Stimulated activated naive CD8-positive, alpha-beta T cell treated with anti-CD3 and anti-CD28 coated beads, Interleukin-15, Interleukin-2, amounts not matched to agents 100 ng/mL and 50 ng/mL, for 24 hours (primary cell): ENCODE results near the gene SOBP.

ENCODE experiments used
- H3K27ac Mint-ChIP-seq: one replicate; pipeline ENCODE4 v1.8.0; 2021; ENCODE audit warnings: mild to moderate bottlenecking, mixed read lengths
- H3K27me3 Mint-ChIP-seq: one replicate; pipeline ENCODE4 v1.8.0; 2021; ENCODE audit warnings: mixed read lengths
- H3K36me3 Mint-ChIP-seq: one replicate; pipeline ENCODE4 v1.8.0; 2021; ENCODE audit warnings: low read depth, mixed read lengths
- H3K4me1 Mint-ChIP-seq: one replicate; pipeline ENCODE4 v1.8.0; 2021; ENCODE audit warnings: low read depth, mixed read lengths
- H3K4me3 Mint-ChIP-seq: one replicate; pipeline ENCODE4 v1.8.0; 2021; ENCODE audit warnings: mild to moderate bottlenecking, mixed read lengths
- H3K9me3 Mint-ChIP-seq: one replicate; pipeline ENCODE4 v1.8.0; 2021; ENCODE audit warnings: mixed read lengths

SOBP gene

GRCh38 chr6:107567643-107568042, 77.7 kb downstream of the SOBP start:
- Mint-ChIP-seq H3K4me3 (no peak overlapping the region), H3K27me3 (peaks cover 18% of the 10 kb centered on the region), H3K4me1 (no peaks in the 10 kb centered on the region), H3K9me3 (no peaks in the 10 kb centered on the region), H3K36me3 (no peaks in the 10 kb centered on the region), H3K27ac (no peak overlapping the region)

GRCh38 chr6:107569473-107569872, 79.6 kb downstream of the SOBP start:
- Mint-ChIP-seq H3K36me3 (no peaks in the 10 kb centered on the region), H3K4me3 (no peak overlapping the region), H3K27me3 (peaks cover 18% of the 10 kb centered on the region), H3K27ac (no peak overlapping the region), H3K4me1 (no peaks in the 10 kb centered on the region), H3K9me3 (no peaks in the 10 kb centered on the region)

GRCh38 chr6:107571354-107571753, 81.4 kb downstream of the SOBP start:
- Mint-ChIP-seq H3K9me3 (no peaks in the 10 kb centered on the region), H3K27ac (no peak overlapping the region), H3K36me3 (no peaks in the 10 kb centered on the region), H3K4me3 (no peak overlapping the region), H3K27me3 (peaks cover 5% of the 10 kb centered on the region), H3K4me1 (no peaks in the 10 kb centered on the region)

- no peaks in the 10 kb centered on the region for H3K36me3 Mint-ChIP-seq
- H3K4me1 Mint-ChIP-seq, result no peaks in the 10 kb centered on the region
- H3K9me3 Mint-ChIP-seq, result no peaks in the 10 kb centered on the region
- no peak overlapping the region for H3K4me3 Mint-ChIP-seq
- no peak overlapping the region for H3K27ac Mint-ChIP-seq
- peaks cover 3% of the 10 kb centered on the region for H3K27me3 Mint-ChIP-seq
Measured at GRCh38 chr6:107572886-107573285, 83.0 kb downstream of the SOBP start.

- Mint-ChIP-seq H3K36me3 (no peaks in the 10 kb centered on the region), H3K9me3 (no peaks in the 10 kb centered on the region), H3K4me1 (no peaks in the 10 kb centered on the region), H3K27ac (no peak overlapping the region), H3K27me3 (peaks cover 3% of the 10 kb centered on the region), H3K4me3 (no peak overlapping the region)
Measured at GRCh38 chr6:107574856-107575255, 84.9 kb downstream of the SOBP start.

- no peak overlapping the region for H3K4me3 Mint-ChIP-seq
- no peaks in the 10 kb centered on the region for H3K4me1 Mint-ChIP-seq
Measured at GRCh38 chr6:107576852-107577251, 86.9 kb downstream of the SOBP start.

GRCh38 chr6:107578642-107579341, 88.9 kb downstream of the SOBP start:
- no peaks in the 10 kb centered on the region for H3K9me3 Mint-ChIP-seq
- H3K36me3 Mint-ChIP-seq, result no peaks in the 10 kb centered on the region
- H3K27ac Mint-ChIP-seq, result no peak overlapping the region
- H3K27me3 Mint-ChIP-seq, result peaks cover 3% of the 10 kb centered on the region
- no peak overlapping the region for H3K4me3 Mint-ChIP-seq
- H3K4me1 Mint-ChIP-seq, result no peaks in the 10 kb centered on the region

More at GRCh38 chr6:107576852-107577251, 86.9 kb downstream of the SOBP start:
- no peaks in the 10 kb centered on the region for H3K9me3 Mint-ChIP-seq
- H3K27ac Mint-ChIP-seq, result no peak overlapping the region
- no peaks in the 10 kb centered on the region for H3K36me3 Mint-ChIP-seq
- H3K27me3 Mint-ChIP-seq, result peaks cover 3% of the 10 kb centered on the region

GRCh38 chr6:107579456-107580056, 89.6 kb downstream of the SOBP start:
- Mint-ChIP-seq H3K27me3 (peaks cover 3% of the 10 kb centered on the region), H3K4me3 (no peak overlapping the region), H3K4me1 (no peaks in the 10 kb centered on the region), H3K27ac (no peak overlapping the region), H3K36me3 (no peaks in the 10 kb centered on the region), H3K9me3 (no peaks in the 10 kb centered on the region)

- Mint-ChIP-seq H3K9me3 (no peaks in the 10 kb centered on the region), H3K4me3 (no peak overlapping the region), H3K27ac (no peak overlapping the region), H3K4me1 (no peaks in the 10 kb centered on the region), H3K36me3 (no peaks in the 10 kb centered on the region), H3K27me3 (no peaks in the 10 kb centered on the region)
Measured at GRCh38 chr6:107582086-107582485, 92.2 kb downstream of the SOBP start.

GRCh38 chr6:107584726-107585125, 94.8 kb downstream of the SOBP start:
- H3K4me1 Mint-ChIP-seq, result no peaks in the 10 kb centered on the region
- H3K36me3 Mint-ChIP-seq, result no peaks in the 10 kb centered on the region
- H3K4me3 Mint-ChIP-seq, result no peak overlapping the region
- H3K9me3 Mint-ChIP-seq, result no peaks in the 10 kb centered on the region
- H3K27ac Mint-ChIP-seq, result no peak overlapping the region
- no peaks in the 10 kb centered on the region for H3K27me3 Mint-ChIP-seq

GRCh38 chr6:107585815-107586435, 96.0 kb downstream of the SOBP start:
- Mint-ChIP-seq H3K27ac (no peak overlapping the region), H3K36me3 (no peaks in the 10 kb centered on the region), H3K27me3 (no peaks in the 10 kb centered on the region), H3K9me3 (no peaks in the 10 kb centered on the region), H3K4me1 (no peaks in the 10 kb centered on the region), H3K4me3 (no peak overlapping the region)

GRCh38 chr6:107587451-107587850, 97.5 kb downstream of the SOBP start:
- H3K4me1 Mint-ChIP-seq, result no peaks in the 10 kb centered on the region
- no peak overlapping the region for H3K4me3 Mint-ChIP-seq
- H3K9me3 Mint-ChIP-seq, result no peaks in the 10 kb centered on the region
- H3K27ac Mint-ChIP-seq, result no peak overlapping the region
- peaks cover 4% of the 10 kb centered on the region for H3K27me3 Mint-ChIP-seq
- H3K36me3 Mint-ChIP-seq, result no peaks in the 10 kb centered on the region

- Mint-ChIP-seq H3K4me3 (no peak overlapping the region), H3K36me3 (no peaks in the 10 kb centered on the region), H3K27ac (no peak overlapping the region), H3K27me3 (peaks cover 4% of the 10 kb centered on the region), H3K4me1 (no peaks in the 10 kb centered on the region), H3K9me3 (no peaks in the 10 kb centered on the region)
Measured at GRCh38 chr6:107589199-107589598, 99.3 kb downstream of the SOBP start.

GRCh38 chr6:107589934-107590333, 100.0 kb downstream of the SOBP start:
- peaks cover 4% of the 10 kb centered on the region for H3K27me3 Mint-ChIP-seq
- no peaks in the 10 kb centered on the region for H3K4me1 Mint-ChIP-seq
- no peak overlapping the region for H3K4me3 Mint-ChIP-seq

GRCh38 chr6:107590378-107590777, 100.5 kb downstream of the SOBP start:
- no peak overlapping the region for H3K27ac Mint-ChIP-seq

More at GRCh38 chr6:107589934-107590333, 100.0 kb downstream of the SOBP start:
- Mint-ChIP-seq H3K9me3 (no peaks in the 10 kb centered on the region), H3K36me3 (no peaks in the 10 kb centered on the region), H3K27ac (no peak overlapping the region)

More at GRCh38 chr6:107590378-107590777, 100.5 kb downstream of the SOBP start:
- H3K27me3 Mint-ChIP-seq, result peaks cover 4% of the 10 kb centered on the region
- no peaks in the 10 kb centered on the region for H3K36me3 Mint-ChIP-seq
- no peaks in the 10 kb centered on the region for H3K4me1 Mint-ChIP-seq
- no peaks in the 10 kb centered on the region for H3K9me3 Mint-ChIP-seq
- no peak overlapping the region for H3K4me3 Mint-ChIP-seq
